Neural crest cell (in vitro differentiated cells): Measurements from ENCODE around the gene PGAP2. TPM values are rescaled to one million over a fixed set of nuclear protein-coding genes. Genes with fewer than 3 reads are reported as not detected.

Source experiments
- DNase-seq: peaks from one replicate; pipeline ENCODE4 v3.0.0; 2021; ENCODE audit warnings: low read depth, mixed read lengths, low spot score
- H3K27ac Mint-ChIP-seq: one replicate; pipeline ENCODE4 v1.8.0; 2021; ENCODE audit warnings: mild to moderate bottlenecking, mixed read lengths; ENCODE audit not compliant: unreplicated experiment
- H3K27me3 Mint-ChIP-seq: 2 replicates; pipeline ENCODE4 v1.8.0; 2021; ENCODE audit warnings: low read depth, mild to moderate bottlenecking, mixed read lengths
- H3K36me3 Mint-ChIP-seq: 2 replicates; pipeline ENCODE4 v1.8.0; 2021; ENCODE audit warnings: low read depth, mild to moderate bottlenecking, mixed read lengths
- H3K4me1 Mint-ChIP-seq: 2 replicates; pipeline ENCODE4 v1.8.0; 2021; ENCODE audit warnings: mixed read lengths
- H3K4me3 Mint-ChIP-seq: one replicate; pipeline ENCODE4 v1.8.0; 2021; ENCODE audit warnings: mild to moderate bottlenecking, mixed read lengths
- H3K9me3 Mint-ChIP-seq: 2 replicates; pipeline ENCODE4 v1.8.0; 2021; ENCODE audit warnings: mixed read lengths
- CTCF ChIP-seq: fragments of 200-600 bp; sonication (generic); conservative IDR thresholded peaks from 2 replicates; pipeline ENCODE4 v1.5.0; 2021; ENCODE audit warnings: antibody characterized with exemption, mild to moderate bottlenecking
- total RNA-seq: library from RNA; stranded (reverse); gene quantifications from 2 replicates; pipeline ENCODE4 v1.2.1, GENCODE V29; 2021

PGAP2 gene
- total RNA-seq, 1 donor from 2014 or later, result 34.8 TPM

GRCh38 chr11:3845670-3846069 lies 37.3 kb downstream of the PGAP2 start:
- no peak overlapping the region for H3K4me3 Mint-ChIP-seq
- H3K4me1 Mint-ChIP-seq, result peaks cover 5% of the 10 kb centered on the region
- H3K36me3 Mint-ChIP-seq, result no peaks in the 10 kb centered on the region
- no peak overlapping the region for H3K27ac Mint-ChIP-seq
- no peak for DNase-seq
- TF ChIP-seq CTCF, result no peak
- H3K27me3 Mint-ChIP-seq, result peaks cover 4% of the 10 kb centered on the region
- no peaks in the 10 kb centered on the region for H3K9me3 Mint-ChIP-seq

- no peak overlapping the region for H3K27ac Mint-ChIP-seq
- peak; percentile 54 for DNase-seq
- peak overlapping the region; percentile 31 for H3K4me3 Mint-ChIP-seq
- H3K4me1 Mint-ChIP-seq, result peaks cover 7% of the 10 kb centered on the region
- peaks cover 4% of the 10 kb centered on the region for H3K27me3 Mint-ChIP-seq
- H3K9me3 Mint-ChIP-seq, result no peaks in the 10 kb centered on the region
- H3K36me3 Mint-ChIP-seq, result no peaks in the 10 kb centered on the region
- TF ChIP-seq CTCF, result peak; percentile 74
These were observed 41.0 kb downstream of the PGAP2 start for GRCh38 chr11:3849297-3849874.

- Mint-ChIP-seq H3K27ac (no peak overlapping the region), H3K36me3 (no peaks in the 10 kb centered on the region), H3K4me3 (peak overlapping the region; percentile 91), H3K4me1 (peaks cover 32% of the 10 kb centered on the region), H3K9me3 (no peaks in the 10 kb centered on the region), H3K27me3 (peaks cover 2% of the 10 kb centered on the region)
- no peak for TF ChIP-seq CTCF
- no peak for DNase-seq
These were observed 45.1 kb downstream of the PGAP2 start for GRCh38 chr11:3853545-3853842.

- Mint-ChIP-seq H3K27ac (peak overlapping the region; percentile 40), H3K27me3 (peaks cover under 1% of the 10 kb centered on the region), H3K4me3 (peak overlapping the region; percentile 91), H3K4me1 (peaks cover 37% of the 10 kb centered on the region), H3K9me3 (no peaks in the 10 kb centered on the region), H3K36me3 (no peaks in the 10 kb centered on the region)
- no peak for DNase-seq
- TF ChIP-seq CTCF, result no peak
These were observed 45.7 kb downstream of the PGAP2 start for GRCh38 chr11:3853899-3854659.

GRCh38 chr11:3854660-3854976 lies 46.3 kb downstream of the PGAP2 start:
- Mint-ChIP-seq H3K27ac (no peak overlapping the region), H3K27me3 (no peaks in the 10 kb centered on the region), H3K4me1 (peaks cover 41% of the 10 kb centered on the region), H3K36me3 (no peaks in the 10 kb centered on the region), H3K4me3 (peak overlapping the region; percentile 91), H3K9me3 (no peaks in the 10 kb centered on the region)
- no peak for DNase-seq
- no peak for TF ChIP-seq CTCF
